Measurements from ENCODE around the gene SLC8A1.

SLC8A1 gene

DNA sequence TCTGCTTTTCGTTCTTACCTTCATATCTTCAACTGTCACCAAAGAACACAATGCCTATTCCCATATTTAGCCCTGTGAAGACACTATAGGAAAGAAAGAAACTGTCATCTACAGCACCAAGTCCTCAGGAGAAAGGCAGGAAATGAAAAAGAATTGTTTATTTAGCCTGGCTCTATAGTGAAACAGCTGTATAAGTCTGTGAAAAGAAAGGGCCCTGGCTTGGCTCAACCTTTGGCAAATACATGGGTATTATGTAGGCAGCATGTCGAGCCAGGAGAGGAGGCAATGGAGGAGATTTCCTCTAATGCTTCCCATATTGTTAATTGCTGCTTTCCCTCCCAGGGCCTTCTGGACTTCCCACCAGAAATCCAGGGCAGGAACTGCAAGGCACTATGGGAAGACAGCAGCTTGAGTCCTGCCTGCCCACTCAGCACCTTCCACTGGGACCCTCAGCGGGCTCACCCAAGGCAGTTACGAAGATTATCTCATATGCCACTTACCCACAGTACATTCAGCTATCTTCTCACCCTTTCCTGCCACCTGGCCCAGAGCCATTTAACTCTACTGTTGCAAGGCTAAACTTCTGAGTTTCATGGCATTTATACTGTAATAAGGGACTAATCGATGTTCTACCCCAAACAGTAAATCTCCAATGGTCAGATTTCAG is 30.1 kb downstream of the SLC8A1 start:
- Histone ChIP-seq H3K36me3 (ENCODE audit: insufficient read depth, low read length) (no peaks in the 10 kb centered on the region), H3K4me1 (ENCODE audit: insufficient read depth, low read length) (peaks cover 7% of the 10 kb centered on the region; the same call in 1 of the 2 replicates), H3K79me2 (ENCODE audit: insufficient read depth, low read length) (peaks cover 66% of the 10 kb centered on the region), H3K4me3 (ENCODE audit: low read depth in 1 of 2, low read length in 2 of 2) (no peak overlapping the region), H2AFZ (ENCODE audit: low read depth, low read length) (no peak overlapping the region), H3K9me3 (ENCODE audit: insufficient read depth, low read length, severe bottlenecking) (no peaks in the 10 kb centered on the region), H3K27ac (ENCODE audit: low read length) (peak overlapping the region; percentile 12; the same call in 1 of the 2 replicates), H3K4me2 (ENCODE audit: insufficient read depth, low read length) (no peak overlapping the region), H3K27me3 (ENCODE audit: insufficient read depth, low read length, poor library complexity) (no peaks in the 10 kb centered on the region), H3K9ac (ENCODE audit: low read depth, low read length) (no peak overlapping the region), H4K20me1 (ENCODE audit: insufficient read depth, low read length) (peaks cover 24% of the 10 kb centered on the region)
- peak; percentile 57 for ATAC-seq (ENCODE audit: insufficient read depth, low read depth)
- TF ChIP-seq, protein P1, sequence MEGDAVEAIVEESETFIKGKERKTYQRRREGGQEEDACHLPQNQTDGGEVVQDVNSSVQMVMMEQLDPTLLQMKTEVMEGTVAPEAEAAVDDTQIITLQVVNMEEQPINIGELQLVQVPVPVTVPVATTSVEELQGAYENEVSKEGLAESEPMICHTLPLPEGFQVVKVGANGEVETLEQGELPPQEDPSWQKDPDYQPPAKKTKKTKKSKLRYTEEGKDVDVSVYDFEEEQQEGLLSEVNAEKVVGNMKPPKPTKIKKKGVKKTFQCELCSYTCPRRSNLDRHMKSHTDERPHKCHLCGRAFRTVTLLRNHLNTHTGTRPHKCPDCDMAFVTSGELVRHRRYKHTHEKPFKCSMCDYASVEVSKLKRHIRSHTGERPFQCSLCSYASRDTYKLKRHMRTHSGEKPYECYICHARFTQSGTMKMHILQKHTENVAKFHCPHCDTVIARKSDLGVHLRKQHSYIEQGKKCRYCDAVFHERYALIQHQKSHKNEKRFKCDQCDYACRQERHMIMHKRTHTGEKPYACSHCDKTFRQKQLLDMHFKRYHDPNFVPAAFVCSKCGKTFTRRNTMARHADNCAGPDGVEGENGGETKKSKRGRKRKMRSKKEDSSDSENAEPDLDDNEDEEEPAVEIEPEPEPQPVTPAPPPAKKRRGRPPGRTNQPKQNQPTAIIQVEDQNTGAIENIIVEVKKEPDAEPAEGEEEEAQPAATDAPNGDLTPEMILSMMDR (IDR thresholded peaks at IDR 0.05; ENCODE audit: borderline replicate concordance, extremely low read depth, low read length, poor library complexity, severe bottlenecking): no peak
- TF ChIP-seq EZH2 (IDR thresholded peaks at IDR 0.05; ENCODE audit: borderline replicate concordance, low read depth, low read length, severe bottlenecking): no peak
- DNase-seq: no peak

DNA sequence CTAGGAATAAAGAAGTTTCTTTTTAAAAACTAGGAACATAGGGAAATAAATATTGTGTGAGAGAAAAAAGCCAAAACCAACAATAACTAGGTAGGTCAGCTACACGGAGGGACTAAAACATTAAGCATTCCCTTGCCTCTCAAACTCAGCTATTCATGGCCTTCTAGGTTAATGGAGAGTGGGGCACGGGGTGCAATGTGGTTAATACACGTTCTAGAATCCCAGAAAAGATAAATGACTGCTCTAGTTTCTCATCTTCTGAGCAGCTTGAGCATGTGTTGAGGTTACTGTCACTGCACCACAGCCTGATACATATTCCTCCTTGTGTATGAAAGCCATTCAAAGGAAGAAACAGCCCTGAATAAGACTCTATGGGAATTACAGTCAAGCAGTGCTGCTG is 31.4 kb downstream of the SLC8A1 start:
- H2AFZ ChIP-seq (ENCODE audit: low read depth, low read length): no peak overlapping the region
- no peaks in the 10 kb centered on the region for H3K36me3 ChIP-seq (ENCODE audit: insufficient read depth, low read length)
- no peak for TF ChIP-seq EZH2 (IDR thresholded peaks at IDR 0.05; ENCODE audit: borderline replicate concordance, low read depth, low read length, severe bottlenecking)
- TF ChIP-seq, protein P1 (IDR thresholded peaks at IDR 0.05; ENCODE audit: borderline replicate concordance, extremely low read depth, low read length, poor library complexity, severe bottlenecking): no peak
- peaks cover 26% of the 10 kb centered on the region for H4K20me1 ChIP-seq (ENCODE audit: insufficient read depth, low read length)
- ATAC-seq (ENCODE audit: insufficient read depth, low read depth) (no peak), DNase-seq (no peak)
- H3K9me3 ChIP-seq (ENCODE audit: insufficient read depth, low read length, severe bottlenecking): no peaks in the 10 kb centered on the region
- H3K9ac ChIP-seq (ENCODE audit: low read depth, low read length): no peak overlapping the region
- no peak overlapping the region for H3K4me3 ChIP-seq (ENCODE audit: low read depth in 1 of 2, low read length in 2 of 2)
- no peak overlapping the region for H3K27ac ChIP-seq (ENCODE audit: low read length)
- peaks cover 7% of the 10 kb centered on the region; the same call in 1 of the 2 replicates for H3K4me1 ChIP-seq (ENCODE audit: insufficient read depth, low read length)
- H3K79me2 ChIP-seq (ENCODE audit: insufficient read depth, low read length): peaks cover 71% of the 10 kb centered on the region
- no peaks in the 10 kb centered on the region for H3K27me3 ChIP-seq (ENCODE audit: insufficient read depth, low read length, poor library complexity)
- H3K4me2 ChIP-seq (ENCODE audit: insufficient read depth, low read length): no peak overlapping the region

DNA sequence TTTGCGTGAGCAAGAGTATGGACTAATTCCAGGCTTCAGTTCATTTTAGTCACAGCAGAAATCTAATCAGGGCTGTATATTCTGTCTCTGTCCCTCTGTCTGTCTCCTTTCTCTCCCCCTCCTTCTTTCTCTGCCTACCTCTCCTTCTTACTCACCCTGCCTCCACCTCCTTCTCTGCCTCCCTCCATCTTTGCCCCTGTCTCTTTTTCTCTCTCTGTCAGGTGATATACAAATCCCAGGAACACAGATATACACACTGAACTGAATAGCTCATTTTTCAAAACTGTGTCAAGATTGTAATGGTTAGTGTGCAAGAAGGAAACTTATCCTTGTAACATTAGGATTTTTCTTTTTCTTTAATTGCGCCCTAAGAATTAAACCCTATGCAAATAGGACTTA is 32.5 kb downstream of the SLC8A1 start:
- Histone ChIP-seq H3K27me3 (ENCODE audit: insufficient read depth, low read length, poor library complexity) (no peaks in the 10 kb centered on the region), H3K9me3 (ENCODE audit: insufficient read depth, low read length, severe bottlenecking) (no peaks in the 10 kb centered on the region), H3K4me2 (ENCODE audit: insufficient read depth, low read length) (no peak overlapping the region), H3K79me2 (ENCODE audit: insufficient read depth, low read length) (peaks cover 73% of the 10 kb centered on the region), H2AFZ (ENCODE audit: low read depth, low read length) (no peak overlapping the region), H3K36me3 (ENCODE audit: insufficient read depth, low read length) (no peaks in the 10 kb centered on the region), H3K4me1 (ENCODE audit: insufficient read depth, low read length) (peaks cover 7% of the 10 kb centered on the region; the same call in 1 of the 2 replicates), H3K9ac (ENCODE audit: low read depth, low read length) (no peak overlapping the region), H3K4me3 (ENCODE audit: low read depth in 1 of 2, low read length in 2 of 2) (no peak overlapping the region), H3K27ac (ENCODE audit: low read length) (no peak overlapping the region), H4K20me1 (ENCODE audit: insufficient read depth, low read length) (peaks cover 31% of the 10 kb centered on the region)
- TF ChIP-seq EZH2 (IDR thresholded peaks at IDR 0.05; ENCODE audit: borderline replicate concordance, low read depth, low read length, severe bottlenecking): no peak
- TF ChIP-seq, protein P1 (IDR thresholded peaks at IDR 0.05; ENCODE audit: borderline replicate concordance, extremely low read depth, low read length, poor library complexity, severe bottlenecking): no peak
- no peak for ATAC-seq (ENCODE audit: insufficient read depth, low read depth)
- DNase-seq: no peak
